GM12892 (cell line): ENCODE data around the gene PRSS56.

ENCODE experiments used
- POLR2A ChIP-seq: IDR thresholded peaks from 2 replicates; pipeline ENCODE4 v1.6.1; 2011; ENCODE audit warnings: low read depth, low read length, control low read depth
- POLR2AphosphoS5 ChIP-seq: IDR thresholded peaks from 2 replicates; pipeline ENCODE4 v1.6.1; 2011; ENCODE audit warnings: low read depth, low read length, control low read depth

DNA sequence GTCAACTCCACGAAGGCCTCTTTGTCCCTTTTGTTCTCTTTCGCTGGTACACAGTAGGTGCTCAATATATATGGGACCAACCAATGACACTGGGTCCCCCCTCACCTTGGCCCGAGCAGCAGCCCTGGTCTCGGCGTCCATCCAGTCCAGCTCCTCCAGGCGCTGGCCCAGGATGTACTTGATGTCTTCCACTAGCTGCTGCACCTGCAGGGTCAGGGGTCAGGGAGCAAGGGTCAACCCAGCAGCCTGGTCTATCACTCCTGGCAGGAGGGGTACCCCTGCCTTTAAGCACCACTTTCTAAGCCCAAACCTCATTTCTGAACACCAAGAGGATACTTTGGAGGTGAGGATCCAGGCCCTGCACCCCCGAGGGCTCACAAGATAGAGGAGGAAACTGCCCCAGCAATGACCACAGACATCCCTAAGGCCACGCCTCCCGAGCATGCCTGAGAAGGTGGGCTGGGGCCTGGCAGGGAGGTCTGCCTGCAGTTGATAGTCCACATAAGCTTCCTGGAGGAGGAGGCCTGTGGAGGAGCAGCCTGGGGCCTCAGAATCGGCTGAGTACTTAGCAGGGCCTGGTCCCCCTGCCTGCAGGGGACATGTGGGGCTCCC lies 36.8 kb upstream of the PRSS56 start:
- TF ChIP-seq POLR2AphosphoS5 (no peak), POLR2A (no peak)
